SJCRH30 (cell line): Measurements from ENCODE around the gene AHNAK. TPM values are rescaled to one million over a fixed set of nuclear protein-coding genes. Genes with fewer than 3 reads are reported as not detected.

Experiments
- DNase-seq, 2 experiments: peaks; one replicate each; pipeline ENCODE4 v3.0.0-alpha.2; 2015 to 2020
- H3K27ac ChIP-seq: fragments of 250-450 bp; sonication (Bioruptor Pico); 2 replicates; pipeline ENCODE4 v1.5.1; 2020; ENCODE audit warnings: mild to moderate bottlenecking, moderate library complexity
- H3K27me3 ChIP-seq: fragments of 250-450 bp; sonication (Bioruptor Pico); 2 replicates; pipeline ENCODE4 v1.5.1; 2020; ENCODE audit warnings: mild to moderate bottlenecking, moderate library complexity
- H3K36me3 ChIP-seq: fragments of 250-450 bp; sonication (Bioruptor Pico); 2 replicates; pipeline ENCODE4 v1.5.1; 2020; ENCODE audit warnings: mild to moderate bottlenecking, moderate library complexity
- H3K4me1 ChIP-seq: fragments of 250-450 bp; sonication (Bioruptor Pico); 2 replicates; pipeline ENCODE4 v1.5.1; 2020; ENCODE audit warnings: mild to moderate bottlenecking, moderate library complexity
- H3K4me3 ChIP-seq: fragments of 250-450 bp; sonication (Bioruptor Pico); 2 replicates; pipeline ENCODE4 v1.5.1; 2020; ENCODE audit warnings: mild to moderate bottlenecking, moderate library complexity
- H3K9me3 ChIP-seq: fragments of 250-450 bp; sonication (Bioruptor Pico); replicated peaks from 2 replicates; pipeline ENCODE4 v1.5.1; 2020; ENCODE audit warnings: mild to moderate bottlenecking, moderate library complexity
- total RNA-seq: library from RNA; depleted of rRNA; stranded (reverse); fragments of >200 nt; shearing (Covaris generic); gene quantifications from 2 replicates; pipeline ENCODE4 v1.2.3, GENCODE V29; 2014

The AHNAK gene
- total RNA-seq, 1 experiment from 2014 or later: 10.3 TPM

DNA sequence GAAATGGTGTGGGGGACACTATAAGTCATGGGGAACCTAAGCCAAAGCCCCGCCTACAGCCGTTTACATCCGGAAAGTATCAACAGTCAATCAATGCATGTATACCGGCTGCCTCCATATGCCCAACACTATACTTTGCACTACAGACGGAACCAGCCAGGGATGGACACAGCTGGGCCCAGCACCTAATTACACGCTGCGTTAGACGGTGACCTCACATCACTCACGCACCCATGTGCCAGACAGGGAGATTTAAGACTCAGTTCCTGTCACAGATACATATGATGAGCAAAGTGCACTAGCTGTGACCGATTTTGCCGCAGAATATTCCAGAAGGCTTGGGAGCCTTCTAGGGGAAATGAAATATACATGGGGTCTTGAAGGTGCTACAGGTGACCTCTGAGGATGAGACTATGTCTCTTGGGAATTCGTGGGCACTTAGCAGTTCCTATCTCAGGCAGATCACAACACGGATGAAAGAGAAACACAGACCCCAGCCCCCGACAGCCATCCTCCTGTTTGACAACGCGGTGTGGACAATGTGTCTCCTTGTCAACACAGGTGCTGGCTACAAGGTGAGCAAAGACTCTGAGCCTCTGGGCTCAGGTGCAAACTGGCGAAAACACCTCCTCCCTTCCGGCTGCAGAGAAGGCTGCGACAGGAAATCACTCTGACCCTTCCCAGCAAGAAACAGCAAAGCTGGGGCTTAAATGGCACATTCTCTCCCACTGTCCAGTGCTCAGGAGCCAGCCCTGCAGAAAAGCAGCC is 8.0 kb downstream of the AHNAK start:
- peak overlapping the region; percentile 48 for H3K27ac ChIP-seq
- no peaks in the 10 kb centered on the region for H3K9me3 ChIP-seq
- peak in 1 of 2 experiments; percentile 26 for DNase-seq

DNA sequence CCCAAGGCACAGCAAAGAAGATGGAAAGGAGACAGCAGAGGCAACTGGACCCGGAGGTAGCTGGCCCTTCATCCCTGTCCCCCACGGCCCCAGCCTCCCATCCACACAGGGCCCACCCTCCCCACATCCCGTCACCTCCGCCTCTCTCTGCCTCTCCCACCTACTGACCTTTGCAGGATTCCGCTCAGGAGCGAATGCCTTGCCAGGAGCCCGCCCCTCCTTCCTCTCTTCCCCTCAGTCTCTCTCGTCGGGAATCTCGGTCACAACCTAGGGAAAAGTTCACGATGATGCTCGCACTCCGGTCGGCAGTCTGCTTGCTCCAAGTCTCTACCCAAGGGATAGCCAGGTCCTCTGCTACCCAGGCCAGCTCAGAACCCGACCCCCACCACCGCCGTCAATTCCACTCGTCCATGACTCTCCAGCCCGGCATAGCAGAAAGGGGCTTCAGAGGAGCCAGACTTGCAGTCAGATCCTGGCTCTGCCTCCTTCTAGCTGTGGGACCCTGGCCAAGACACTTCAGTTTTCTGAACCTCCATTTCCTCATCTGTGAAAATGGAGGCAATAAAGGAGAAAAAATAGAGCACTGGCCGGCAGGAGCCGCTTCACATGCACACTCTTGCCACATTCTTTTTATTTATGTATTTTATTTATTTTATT is 10.2 kb downstream of the AHNAK start:
- Histone ChIP-seq H3K36me3 (peaks cover 5% of the 10 kb centered on the region; the same call in 1 of the 2 replicates), H3K4me3 (no peak overlapping the region), H3K27me3 (no peaks in the 10 kb centered on the region), H3K27ac (no peak overlapping the region), H3K4me1 (peaks cover 20% of the 10 kb centered on the region), H3K9me3 (no peaks in the 10 kb centered on the region)
- DNase-seq: no peak

More for the DNA sequence above, 8.0 kb downstream of the AHNAK start:
- peaks cover 23% of the 10 kb centered on the region for H3K4me1 ChIP-seq
- H3K4me3 ChIP-seq: peak overlapping the region; percentile 6; the same call in 1 of the 2 replicates
- H3K27me3 ChIP-seq: no peaks in the 10 kb centered on the region
- H3K36me3 ChIP-seq: 0 out of 2 replicates have a peak, but pooled peaks cover 2% of the 10 kb centered on the region

DNA sequence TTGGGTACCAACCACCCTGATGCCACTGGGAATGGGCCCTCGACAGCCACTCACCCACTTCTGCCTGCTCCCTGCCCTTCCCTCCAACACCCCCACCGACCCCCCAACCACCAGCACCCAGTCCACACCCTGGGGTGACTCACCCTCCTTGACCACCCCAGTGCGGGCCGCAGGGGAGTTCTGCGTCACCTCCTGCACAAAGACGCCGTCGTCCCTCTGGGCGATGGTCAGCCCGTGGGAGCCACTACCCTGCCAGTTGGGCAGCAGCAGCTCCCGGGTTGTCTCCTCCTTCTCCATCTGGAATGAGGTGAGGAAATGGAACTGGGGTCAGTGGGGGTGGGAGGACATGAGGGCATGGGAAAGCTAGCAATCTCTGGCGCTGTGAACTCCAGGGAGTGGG is 10.8 kb downstream of the AHNAK start:
- Histone ChIP-seq H3K4me1 (peaks cover 20% of the 10 kb centered on the region), H3K36me3 (peaks cover 5% of the 10 kb centered on the region; the same call in 1 of the 2 replicates), H3K9me3 (no peaks in the 10 kb centered on the region), H3K27me3 (no peaks in the 10 kb centered on the region), H3K4me3 (no peak overlapping the region), H3K27ac (no peak overlapping the region)
- no peak for DNase-seq

DNA sequence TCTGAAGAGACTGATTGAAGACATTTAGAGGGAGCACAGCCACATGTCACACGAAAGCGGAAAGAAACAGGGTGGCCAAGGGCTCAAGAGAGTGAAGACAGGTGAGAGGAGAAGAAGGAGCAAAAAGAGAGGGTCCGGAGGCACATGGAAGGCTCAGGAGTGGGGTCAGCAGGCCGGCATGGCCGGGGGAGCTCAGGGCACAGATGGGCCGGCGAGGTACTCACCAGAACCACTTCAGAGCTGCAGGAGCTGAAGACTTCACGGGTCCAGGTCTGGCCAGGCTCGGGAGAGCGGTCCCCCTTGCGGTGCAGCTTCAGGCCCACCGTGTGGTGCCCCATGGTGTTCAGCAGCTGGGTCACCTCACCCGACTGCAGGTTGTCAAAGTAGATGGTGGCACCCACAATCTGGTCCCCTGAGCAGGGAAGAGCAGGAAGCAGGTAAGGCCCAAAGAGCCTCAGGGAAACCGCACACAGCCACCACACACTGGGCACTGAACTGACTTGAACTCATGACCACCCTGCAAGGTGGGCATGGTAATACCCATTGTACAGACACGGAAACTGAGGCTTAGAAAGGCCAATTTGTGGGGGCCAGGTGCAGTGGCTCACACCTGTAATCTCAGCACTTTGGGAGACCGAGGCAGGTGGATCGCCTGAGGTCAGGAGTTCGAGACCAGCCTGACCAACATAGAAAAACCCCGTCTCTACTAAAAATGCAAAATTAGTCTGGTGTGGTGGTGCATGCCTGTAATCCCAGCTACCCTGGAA is 11.6 kb downstream of the AHNAK start:
- H3K27ac ChIP-seq: no peak overlapping the region
- H3K36me3 ChIP-seq: peaks cover 5% of the 10 kb centered on the region; the same call in 1 of the 2 replicates
- no peak overlapping the region for H3K4me3 ChIP-seq
- no peak for DNase-seq
- peaks cover 20% of the 10 kb centered on the region for H3K4me1 ChIP-seq
- H3K9me3 ChIP-seq: no peaks in the 10 kb centered on the region
- no peaks in the 10 kb centered on the region for H3K27me3 ChIP-seq

DNA sequence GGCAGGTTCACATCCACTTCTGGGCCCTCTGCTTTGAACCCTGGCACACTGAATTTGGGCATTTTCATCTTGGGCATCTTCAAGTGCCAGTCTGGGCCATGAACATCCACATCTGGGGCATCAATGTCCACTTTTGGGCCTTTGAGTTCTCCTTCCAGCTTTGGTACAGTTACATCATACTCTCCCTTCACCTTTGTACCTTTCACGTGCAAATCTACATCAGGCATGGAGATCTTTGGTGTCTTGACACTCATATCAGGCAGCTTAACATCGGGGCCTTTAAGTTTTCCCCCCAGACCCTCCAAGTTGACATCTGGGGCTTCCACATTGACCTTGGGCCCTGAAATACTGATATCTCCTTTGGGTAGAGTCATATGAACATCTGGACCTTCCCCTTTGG is 14.5 kb downstream of the AHNAK start:
- Histone ChIP-seq H3K9me3 (no peaks in the 10 kb centered on the region), H3K36me3 (peaks cover 5% of the 10 kb centered on the region; the same call in 1 of the 2 replicates), H3K27ac (no peak overlapping the region), H3K4me1 (no peaks in the 10 kb centered on the region), H3K27me3 (no peaks in the 10 kb centered on the region), H3K4me3 (no peak overlapping the region)
- no peak for DNase-seq

DNA sequence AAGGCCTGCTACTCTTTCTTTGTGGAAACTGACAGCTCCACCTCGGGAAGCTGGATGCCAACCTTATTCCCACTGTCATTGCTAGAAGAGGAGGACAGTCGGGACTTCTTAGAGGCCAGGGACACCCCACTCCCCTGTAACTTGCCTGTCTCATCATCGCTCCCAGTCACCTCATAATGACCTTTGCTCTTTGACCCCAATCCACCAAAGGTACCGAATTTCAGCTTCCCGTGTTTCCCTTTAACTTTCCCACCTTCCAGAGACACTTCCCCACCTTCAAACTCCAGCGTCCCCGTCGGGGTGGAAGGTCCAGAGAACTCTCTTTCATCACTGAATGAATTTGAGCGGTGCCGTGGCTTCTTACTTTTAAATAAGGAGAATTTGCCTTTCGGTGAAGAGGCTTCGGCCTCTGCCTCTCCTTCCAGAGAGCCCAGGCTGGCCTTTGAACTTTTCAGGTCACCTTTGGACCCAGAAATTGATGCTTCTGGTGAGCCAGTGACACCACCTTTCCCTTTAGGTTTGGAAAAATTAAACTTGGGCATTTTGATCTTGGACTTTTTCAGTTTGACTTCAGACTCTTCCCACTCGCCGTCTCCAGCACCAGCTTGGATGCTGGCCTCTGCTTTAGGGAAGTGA is 29.8 kb downstream of the AHNAK start:
- Histone ChIP-seq H3K36me3 (no peaks in the 10 kb centered on the region), H3K4me3 (no peak overlapping the region), H3K9me3 (no peaks in the 10 kb centered on the region), H3K27ac (no peak overlapping the region), H3K27me3 (no peaks in the 10 kb centered on the region), H3K4me1 (no peaks in the 10 kb centered on the region)
- no peak for DNase-seq

DNA sequence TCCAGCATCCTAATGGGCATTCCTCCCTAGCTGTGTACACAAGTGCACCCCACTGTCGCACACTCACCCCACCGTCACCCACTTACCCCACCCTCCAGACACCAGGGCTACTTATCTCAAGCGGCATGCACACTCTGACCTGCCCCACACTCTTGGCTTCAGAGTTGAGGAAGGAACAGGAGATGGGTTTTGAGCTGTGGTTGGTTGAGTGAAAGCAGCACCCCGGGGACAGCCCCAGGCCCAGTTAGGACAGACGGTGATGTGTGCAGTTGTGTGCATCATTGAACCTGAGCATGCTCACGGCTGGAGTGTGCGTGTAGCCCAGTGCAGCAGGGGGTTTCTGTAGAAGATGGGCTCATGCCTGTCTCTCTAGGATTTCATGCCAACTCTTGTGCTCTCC is 32.5 kb downstream of the AHNAK start:
- H3K4me3 ChIP-seq: no peak overlapping the region
- H3K27me3 ChIP-seq: no peaks in the 10 kb centered on the region
- no peak for DNase-seq
- no peak overlapping the region for H3K27ac ChIP-seq
- H3K4me1 ChIP-seq: no peaks in the 10 kb centered on the region
- H3K36me3 ChIP-seq: no peaks in the 10 kb centered on the region
- no peaks in the 10 kb centered on the region for H3K9me3 ChIP-seq

DNA sequence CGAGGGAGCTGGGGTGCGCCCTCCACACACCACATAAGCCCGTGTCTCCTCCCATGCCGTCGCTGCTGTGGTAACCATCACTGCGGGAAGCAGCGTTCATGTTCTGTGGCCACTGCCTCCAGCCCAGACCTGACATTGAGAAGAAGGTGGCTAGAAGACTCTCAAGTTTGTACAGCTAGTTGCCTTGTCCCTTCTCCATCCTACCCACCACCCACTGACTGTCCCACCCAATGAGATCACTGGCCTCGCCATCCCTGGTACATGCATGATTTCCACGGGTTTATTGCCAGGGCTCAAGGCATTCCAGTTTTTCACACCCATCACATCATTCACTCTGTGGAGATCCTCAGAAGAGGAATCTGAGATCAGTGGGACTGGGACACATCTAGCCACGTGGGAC is 33.0 kb downstream of the AHNAK start:
- Histone ChIP-seq H3K36me3 (no peaks in the 10 kb centered on the region), H3K4me1 (no peaks in the 10 kb centered on the region), H3K27me3 (no peaks in the 10 kb centered on the region), H3K27ac (no peak overlapping the region), H3K9me3 (no peaks in the 10 kb centered on the region), H3K4me3 (no peak overlapping the region)
- no peak for DNase-seq

DNA sequence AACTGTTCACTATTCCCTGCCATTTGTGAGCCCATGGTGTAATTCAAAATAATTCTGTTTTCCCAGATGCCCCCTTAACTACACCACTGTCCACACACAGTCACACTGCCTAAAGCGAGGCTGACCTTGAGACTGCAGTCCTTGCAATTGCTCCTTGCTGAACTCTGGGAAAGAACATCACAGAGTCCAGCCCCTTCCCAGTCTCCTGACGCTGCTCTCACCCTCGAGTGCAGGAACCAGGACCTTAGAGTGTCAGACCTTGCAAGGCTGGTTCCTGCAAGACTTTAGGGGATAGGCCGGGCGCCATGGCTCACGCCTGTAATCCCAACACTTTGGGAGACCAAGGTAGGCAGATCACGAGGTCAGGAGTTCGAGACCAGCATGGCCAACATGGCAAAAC is 33.6 kb downstream of the AHNAK start:
- H3K9me3 ChIP-seq: no peaks in the 10 kb centered on the region
- no peaks in the 10 kb centered on the region for H3K27me3 ChIP-seq
- H3K27ac ChIP-seq: no peak overlapping the region

DNA sequence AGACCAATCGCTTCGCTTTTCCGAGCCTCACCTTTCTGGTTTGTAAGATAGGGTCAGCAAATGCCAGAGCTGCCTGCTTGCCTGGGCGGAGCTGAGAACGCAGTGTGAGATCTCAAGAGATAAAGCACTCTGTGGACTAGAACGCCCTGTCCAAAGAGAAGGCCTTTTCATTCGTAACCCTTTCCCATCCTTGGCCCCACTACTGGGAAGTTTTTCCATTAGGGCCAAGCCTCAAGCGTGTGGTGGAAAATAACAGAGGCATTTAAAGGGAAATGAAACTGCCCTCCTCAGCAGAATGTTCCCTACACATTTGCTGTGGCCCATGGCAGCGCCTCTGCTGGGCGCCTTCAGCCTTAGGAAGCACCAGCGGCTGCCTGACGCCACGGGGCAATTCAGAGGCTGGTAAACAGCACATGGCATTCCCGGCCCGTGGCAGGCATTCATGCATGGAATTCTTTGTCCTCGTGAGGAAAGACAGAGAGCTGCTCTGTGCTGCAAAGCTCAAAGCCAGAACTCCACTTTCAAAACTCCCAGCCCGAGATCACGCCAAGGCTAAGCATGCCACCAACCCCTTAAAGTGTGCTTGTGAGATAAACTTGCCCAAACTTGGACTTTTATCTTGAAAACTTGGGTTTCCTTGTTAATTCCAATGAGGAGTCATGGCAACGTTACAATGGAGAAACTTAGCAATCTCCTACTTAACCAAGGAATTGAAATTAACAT is 38.1 kb downstream of the AHNAK start:
- Histone ChIP-seq H3K4me1 (no peaks in the 10 kb centered on the region; the same call in 1 of the 2 replicates), H3K9me3 (no peaks in the 10 kb centered on the region), H3K27ac (no peak overlapping the region), H3K27me3 (0 out of 2 replicates have a peak, but pooled peaks cover 6% of the 10 kb centered on the region), H3K36me3 (no peaks in the 10 kb centered on the region), H3K4me3 (peak overlapping the region; percentile 26)
- DNase-seq: peak; percentile 58 to 63

More for the DNA sequence above, 33.6 kb downstream of the AHNAK start:
- Histone ChIP-seq H3K36me3 (no peaks in the 10 kb centered on the region), H3K4me1 (no peaks in the 10 kb centered on the region), H3K4me3 (no peak overlapping the region)
- DNase-seq: no peak

DNA sequence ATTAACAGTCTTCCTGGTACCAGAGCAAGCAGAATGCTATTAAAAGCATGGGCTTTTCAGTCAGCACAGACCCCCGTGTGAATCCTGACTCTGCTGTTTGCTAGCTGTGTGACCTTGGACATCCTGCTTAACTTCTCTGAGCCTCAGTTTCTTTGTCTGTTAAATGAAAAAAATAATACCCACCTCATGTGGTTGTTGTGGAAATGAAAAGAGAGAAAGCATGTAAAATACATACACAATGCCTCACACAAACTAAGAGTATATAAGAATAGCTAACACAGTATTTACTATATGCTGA is 39.5 kb downstream of the AHNAK start:
- DNase-seq: no peak
- Histone ChIP-seq H3K36me3 (no peaks in the 10 kb centered on the region), H3K27me3 (0 out of 2 replicates have a peak, but pooled peaks cover 6% of the 10 kb centered on the region), H3K4me3 (no peak overlapping the region), H3K4me1 (no peaks in the 10 kb centered on the region; the same call in 1 of the 2 replicates), H3K9me3 (no peaks in the 10 kb centered on the region), H3K27ac (no peak overlapping the region)

DNA sequence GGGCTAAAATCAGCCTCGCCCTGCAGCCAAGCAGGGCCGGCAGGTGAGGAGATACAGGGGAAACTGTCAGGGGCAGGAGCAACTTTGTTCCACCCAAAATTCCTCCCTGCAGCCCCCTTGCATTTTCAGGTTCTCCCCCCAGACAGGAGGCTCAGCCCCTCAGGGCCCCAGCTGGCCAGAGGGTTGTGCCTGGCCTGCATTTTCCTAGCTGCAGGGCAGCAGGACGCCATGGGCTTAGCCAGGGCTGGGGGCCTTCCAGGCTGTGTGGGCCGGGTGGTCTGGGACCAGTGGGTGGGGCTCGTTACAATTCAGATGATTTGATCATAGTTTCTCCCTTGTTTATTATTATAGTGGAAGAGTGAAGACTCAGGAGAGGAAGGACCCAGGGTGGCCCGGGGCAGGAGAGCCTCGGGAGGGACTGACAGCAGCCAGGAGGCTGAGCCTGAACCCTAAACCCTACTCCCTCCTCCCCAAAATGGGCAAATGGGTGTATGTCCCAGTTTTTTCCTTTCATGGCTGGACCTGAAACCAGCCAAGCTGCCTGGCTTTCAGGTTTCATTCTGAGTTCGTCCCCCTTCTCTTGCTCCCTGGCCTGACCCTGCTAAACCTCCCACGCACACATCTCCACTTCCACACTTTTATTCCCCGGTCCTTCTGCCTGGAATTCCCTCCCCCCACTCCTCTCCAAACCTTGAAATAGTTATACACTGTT is 40.0 kb downstream of the AHNAK start:
- Histone ChIP-seq H3K27ac (no peak overlapping the region), H3K4me3 (no peak overlapping the region), H3K4me1 (no peaks in the 10 kb centered on the region; the same call in 1 of the 2 replicates), H3K27me3 (0 out of 2 replicates have a peak, but pooled peaks cover 6% of the 10 kb centered on the region), H3K9me3 (no peaks in the 10 kb centered on the region), H3K36me3 (no peaks in the 10 kb centered on the region)
- no peak for DNase-seq

DNA sequence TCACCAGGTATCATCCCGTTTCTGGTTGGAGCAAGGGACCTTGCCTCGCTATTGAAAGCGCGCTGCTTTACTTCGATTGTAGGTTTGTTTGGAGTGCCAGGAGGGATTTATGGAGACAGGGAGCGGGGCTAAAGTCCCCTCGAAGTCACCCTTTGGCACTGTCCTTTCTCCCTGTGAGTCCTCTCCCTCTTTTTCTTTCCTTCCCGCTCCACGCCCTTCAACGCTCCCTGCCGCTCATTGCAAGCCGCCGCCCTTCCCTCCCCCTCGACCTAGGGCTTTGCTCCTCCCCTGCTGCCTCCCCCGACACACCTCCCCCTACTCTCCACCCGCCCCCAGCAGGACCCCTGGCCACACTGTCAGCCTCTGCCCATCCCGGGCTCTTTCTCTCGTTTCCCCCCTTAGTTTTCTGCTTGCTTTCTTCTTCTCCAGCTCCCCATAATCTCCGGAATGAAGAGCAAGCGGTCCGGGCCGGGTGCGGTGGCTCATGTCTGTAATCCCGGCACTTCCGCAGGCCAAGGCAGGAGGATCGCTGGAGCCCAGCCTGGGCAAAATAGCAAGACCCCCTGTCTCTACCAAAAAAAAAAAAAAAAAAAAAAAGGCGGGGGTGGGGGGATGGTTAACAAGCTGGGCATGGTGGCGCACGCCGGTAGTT is 41.0 kb downstream of the AHNAK start:
- Histone ChIP-seq H3K4me3 (no peak overlapping the region), H3K27ac (no peak overlapping the region), H3K27me3 (0 out of 2 replicates have a peak, but pooled peaks cover 6% of the 10 kb centered on the region), H3K4me1 (no peaks in the 10 kb centered on the region; the same call in 1 of the 2 replicates), H3K36me3 (no peaks in the 10 kb centered on the region), H3K9me3 (no peaks in the 10 kb centered on the region)
- no peak for DNase-seq
